HCT116 (cell line): ENCODE measurements around the gene KRTAP4-5. TPM values are rescaled to one million over a fixed set of nuclear protein-coding genes. Genes with fewer than 3 reads are reported as not detected.

Experiments
- ATAC-seq: fragments of 200-7000 bp; cut with Tn5 transposase; 2 replicates; pipeline ENCODE4 v1.9.1; 2020; ENCODE audit warnings: mild to moderate bottlenecking, moderate library complexity
- BruUV-seq: library from RNA; stranded (reverse); fragments of 400-500 nt; replicated peaks from 2 replicates; lab custom pipeline; 2021; lab: Mats Ljungman, UMichigan
- CTCF ChIA-PET: fragments of 300-600 bp; sonication (Branson Sonifier 250); formaldehyde crosslinking; loops from one replicate; lab custom pipeline; 2021; ENCODE audit warnings: antibody characterized with exemption; lab: Charles Lee
- POLR2A ChIA-PET: fragments of 300-600, 350-600 bp; sonication (Branson Sonifier 250); formaldehyde crosslinking; loops from one replicate; lab custom pipeline; 2021; ENCODE audit warnings: antibody characterized with exemption; lab: Charles Lee
- RAD21 ChIA-PET, 2 experiments: fragments of 300-600 bp; sonication (Branson Sonifier 250); formaldehyde crosslinking; loops; one replicate each; lab custom pipeline; 2023; ENCODE audit warnings: low total read pairs in 2 of 2; ENCODE audit not compliant: uncharacterized antibody in 2 of 2, unreplicated experiment in 2 of 2, low non-redundant PET in 1 of 2; lab: Charles Lee
- DNase-seq: peaks from one replicate; pipeline ENCODE4 v3.0.0-alpha.2; 2010; ENCODE audit warnings: low read depth, low spot score
- H2AFZ ChIP-seq: fragments of 200-600 bp; shearing (Covaris generic), sonication (generic); 2 replicates; pipeline ENCODE4 v1.6.1; 2017; ENCODE audit warnings: low read depth, mixed run types, mixed read lengths, antibody characterized with exemption, low read length; ENCODE audit not compliant: poor library complexity, severe bottlenecking
- H3K27ac ChIP-seq: 2 replicates; pipeline ENCODE4 v1.5.1; 2012; ENCODE audit warnings: low read depth, low read length
- H3K27me3 ChIP-seq: fragments of 200-600 bp; sonication (generic); 2 replicates; pipeline ENCODE4 v1.6.1; 2016; ENCODE audit warnings: mixed run types, low read length, mixed read lengths; ENCODE audit not compliant: insufficient read depth
- H3K36me3 ChIP-seq, 2 experiments: fragments of 200-500 bp in 1 of 2; fragments of 200-600 bp in 1 of 2; sonication (Bioruptor generic) in 1 of 2; sonication (generic) in 1 of 2; 2 replicates each; pipeline versions ENCODE4 v1.5.1 to v1.6.1; 2014 to 2016; ENCODE audit warnings: low read length in 2 of 2, inconsistent platforms in 1 of 2, mixed read lengths in 1 of 2, mixed run types in 1 of 2; ENCODE audit not compliant: insufficient read depth in 2 of 2, control insufficient read depth in 1 of 2
- H3K4me1 ChIP-seq, 2 experiments: fragments of 200-600 bp in 1 of 2; sonication (generic) in 1 of 2; 2 replicates each; pipeline versions ENCODE4 v1.5.1 to v1.6.1; 2012 to 2017; ENCODE audit warnings: low read length in 2 of 2, inconsistent platforms in 1 of 2, mild to moderate bottlenecking in 1 of 2, mixed read lengths in 1 of 2, mixed run types in 1 of 2, moderate library complexity in 1 of 2; ENCODE audit not compliant: insufficient read depth in 2 of 2, control insufficient read depth in 1 of 2
- H3K4me2 ChIP-seq: fragments of 200-600 bp; sonication (generic); 2 replicates; pipeline ENCODE4 v1.6.1; 2017; ENCODE audit warnings: mixed run types, low read length, mixed read lengths
- H3K4me3 ChIP-seq, 2 experiments: fragments of 200-600 bp in 1 of 2; sonication (generic) in 1 of 2; replicated peaks in 1 of 2; 2 replicates each; pipeline ENCODE4 v1.5.1; 2011 to 2016; ENCODE audit warnings: low read length in 2 of 2, control low read depth in 1 of 2, low read depth in 1 of 2, mild to moderate bottlenecking in 1 of 2, mixed read lengths in 1 of 2, mixed run types in 1 of 2
- H3K79me2 ChIP-seq: fragments of 200-600 bp; sonication (generic); 2 replicates; pipeline ENCODE4 v1.6.1; 2017; ENCODE audit warnings: mild to moderate bottlenecking, mixed run types, low read length, moderate library complexity, mixed read lengths; ENCODE audit not compliant: insufficient read depth
- H3K9ac ChIP-seq: fragments of 200-600 bp; sonication (generic); 2 replicates; pipeline ENCODE4 v1.6.1; 2016; ENCODE audit warnings: low read length, mixed read lengths
- H3K9me2 ChIP-seq: fragments of 200-600 bp; sonication (generic), shearing (Covaris generic); 2 replicates; pipeline ENCODE4 v1.6.1; 2017; ENCODE audit warnings: mixed run types, mild to moderate bottlenecking, moderate library complexity; ENCODE audit not compliant: insufficient read depth
- H3K9me3 ChIP-seq, 2 experiments: fragments of 200-500 bp in 1 of 2; fragments of 200-600 bp in 1 of 2; sonication (Bioruptor generic) in 1 of 2; sonication (generic) in 1 of 2; 2 replicates each; pipeline ENCODE4 v1.6.1; 2014 to 2017; ENCODE audit warnings: low read length in 2 of 2, mixed read lengths in 2 of 2, inconsistent platforms in 1 of 2, low read depth in 1 of 2, mild to moderate bottlenecking in 1 of 2, mixed run types in 1 of 2, moderate library complexity in 1 of 2; ENCODE audit not compliant: control insufficient read depth in 1 of 2, insufficient read depth in 1 of 2
- H4K20me1 ChIP-seq: fragments of 200-600 bp; sonication (generic), shearing (Covaris generic); 2 replicates; pipeline ENCODE4 v1.6.1; 2017; ENCODE audit warnings: mixed run types, mild to moderate bottlenecking, moderate library complexity; ENCODE audit not compliant: insufficient read depth
- ATF3 ChIP-seq: IDR thresholded peaks from 2 replicates; pipeline ENCODE4 v1.6.1; 2012
- CBX3 ChIP-seq: IDR thresholded peaks from 2 replicates; pipeline ENCODE4 v1.6.1; 2012; ENCODE audit warnings: low read depth
- EGR1 ChIP-seq: IDR thresholded peaks from 2 replicates; pipeline ENCODE4 v1.6.1; 2012; ENCODE audit warnings: low read depth
- EZH2 ChIP-seq: fragments of 200-600 bp; sonication (generic); IDR thresholded peaks from 2 replicates; pipeline ENCODE4 v1.6.1; 2017; ENCODE audit warnings: antibody characterized with exemption, mixed run types
- FOSL1 ChIP-seq: IDR thresholded peaks from 2 replicates; pipeline ENCODE4 v1.6.1; 2012; ENCODE audit warnings: low read depth
- POLR2A ChIP-seq: IDR thresholded peaks from 2 replicates; pipeline ENCODE4 v1.7.0; 2011; ENCODE audit warnings: borderline replicate concordance; ENCODE audit not compliant: insufficient read depth, insufficient read length; ENCODE audit errors: extremely low read depth
- REST ChIP-seq: IDR thresholded peaks from 2 replicates; pipeline ENCODE4 v1.6.1; 2012; ENCODE audit warnings: low read depth
- SRF ChIP-seq: IDR thresholded peaks from 2 replicates; pipeline ENCODE4 v1.6.1; 2012; ENCODE audit warnings: low read depth
- YY1 ChIP-seq: IDR thresholded peaks from 2 replicates; pipeline ENCODE4 v1.6.1; 2011; ENCODE audit warnings: low read length, low read depth, moderate library complexity, mild to moderate bottlenecking; ENCODE audit not compliant: insufficient replicate concordance; ENCODE audit errors: extremely low read depth
- intact Hi-C: fragments of 100-400 bp; cut with micrococcal nuclease; formaldehyde crosslinking; loops from 2 replicates; pipeline ENCODE4 v1.10.0; 2022
- total RNA-seq: library from RNA; stranded (reverse); gene quantifications from one replicate; pipeline ENCODE4 v1.2.1, GENCODE V29; 2021; ENCODE audit not compliant: unreplicated experiment

KRTAP4-5 gene
- total RNA-seq, 1 experiment from 2014 or later: not detected

- Histone ChIP-seq H2AFZ (no peak overlapping the region), H3K79me2 (no peaks in the 10 kb centered on the region), H3K27me3 (no peaks in the 10 kb centered on the region), H3K9me3 (no peaks in the 10 kb centered on the region; a peak in 1 of 4 replicates), H3K27ac (no peak overlapping the region), H3K4me1 (no peaks in the 10 kb centered on the region), H4K20me1 (no peaks in the 10 kb centered on the region), H3K36me3 (no peaks in the 10 kb centered on the region), H3K4me3 (no peak overlapping the region), H3K4me2 (no peak overlapping the region), H3K9ac (no peak overlapping the region), H3K9me2 (no peaks in the 10 kb centered on the region)
- no peak for TF ChIP-seq EZH2
- no peak for TF ChIP-seq CBX3
- TF ChIP-seq FOSL1: no peak
- TF ChIP-seq REST: no peak
- TF ChIP-seq EGR1: no peak
- TF ChIP-seq SRF: no peak
- TF ChIP-seq YY1: no peak
- TF ChIP-seq POLR2A: no peak
- no peak for TF ChIP-seq ATF3
- ATAC-seq (no peak), DNase-seq (no peak)
- ChIA-PET CTCF (no interaction called here), POLR2A (no interaction called here), RAD21 (no interaction called here)
- BruUV-seq: no TSS peak
- intact Hi-C loops: no loop called here
Observed at GRCh38 chr17:41171886-41172285, 22.3 kb upstream of the KRTAP4-5 start.
